HG02678 (cell line): Measurements from ENCODE around the gene GPAT2.
"Not testable (repeated sequence)": the region's sequence is repeated elsewhere in the genome, so short reads cannot be mapped to it uniquely, and the experiment has no call there.

ENCODE experiments used
- ATAC-seq: cut with Tn5 transposase; IDR thresholded peaks from one replicate; pipeline ENCODE4 v1.9.1; 2021; ENCODE audit warnings: mild to moderate bottlenecking, moderate library complexity; ENCODE audit not compliant: unreplicated experiment

GPAT2 gene

GRCh38 chr2:96034792-96035191 lies at the start of gene GPAT2:
GPAT2 (minus strand) TSS chr2:96034916; CDS start chr2:96032359, 2,557 bp downstream.
- peak; percentile 59 for ATAC-seq

- no peak for ATAC-seq
Measured at GRCh38 chr2:96083989-96084857, 49.5 kb upstream of the GPAT2 start.

- no peak for ATAC-seq
Measured at GRCh38 chr2:96083064-96083939, 48.6 kb upstream of the GPAT2 start.

- ATAC-seq: no peak
Measured at GRCh38 chr2:96082211-96083063, 47.7 kb upstream of the GPAT2 start.

GRCh38 chr2:96081042-96081441 lies 46.3 kb upstream of the GPAT2 start:
- ATAC-seq: no peak

GRCh38 chr2:96075199-96075771 lies 40.6 kb upstream of the GPAT2 start:
- ATAC-seq: no peak

- no peak for ATAC-seq
Measured at GRCh38 chr2:96074156-96074555, 39.4 kb upstream of the GPAT2 start.

- no peak for ATAC-seq
Measured at GRCh38 chr2:96073170-96073775, 38.6 kb upstream of the GPAT2 start.

GRCh38 chr2:96072746-96073145 lies 38.0 kb upstream of the GPAT2 start:
- ATAC-seq: no peak

GRCh38 chr2:96071977-96072491 lies 37.3 kb upstream of the GPAT2 start:
- not testable (repeated sequence) for ATAC-seq

GRCh38 chr2:96071087-96071976 lies 36.6 kb upstream of the GPAT2 start:
- not testable (repeated sequence) for ATAC-seq

GRCh38 chr2:96070351-96070750 lies 35.6 kb upstream of the GPAT2 start:
- ATAC-seq: not testable (repeated sequence)

GRCh38 chr2:96069878-96070277 lies 35.2 kb upstream of the GPAT2 start:
- not testable (repeated sequence) for ATAC-seq

- ATAC-seq: not testable (repeated sequence)
Measured at GRCh38 chr2:96067902-96068581, 33.3 kb upstream of the GPAT2 start.

- not testable (repeated sequence) for ATAC-seq
Measured at GRCh38 chr2:96067098-96067660, 32.5 kb upstream of the GPAT2 start.

- not testable (repeated sequence) for ATAC-seq
Measured at GRCh38 chr2:96066511-96066910, 31.8 kb upstream of the GPAT2 start.

GRCh38 chr2:96065954-96066353 lies 31.2 kb upstream of the GPAT2 start:
- ATAC-seq: not testable (repeated sequence)
